AG09309 (cell line): ENCODE results near the gene RIGI.

Experiments
- DNase-seq: peaks from one replicate; pipeline ENCODE4 v3.0.0-alpha.2; 2010; ENCODE audit warnings: low read depth
- H3K4me3 ChIP-seq: 2 replicates; pipeline ENCODE4 v1.5.1; 2011; ENCODE audit warnings: mild to moderate bottlenecking, low read depth, low read length, moderate library complexity; ENCODE audit not compliant: control insufficient read depth
- TF ChIP-seq, protein P1 (sequence below): IDR thresholded peaks from 2 replicates; pipeline ENCODE4 v1.5.1; 2011; ENCODE audit warnings: mild to moderate bottlenecking, low read depth, low read length, inconsistent platforms; ENCODE audit not compliant: insufficient read depth, control insufficient read depth; ENCODE audit errors: missing control alignments

Gene RIGI

DNA sequence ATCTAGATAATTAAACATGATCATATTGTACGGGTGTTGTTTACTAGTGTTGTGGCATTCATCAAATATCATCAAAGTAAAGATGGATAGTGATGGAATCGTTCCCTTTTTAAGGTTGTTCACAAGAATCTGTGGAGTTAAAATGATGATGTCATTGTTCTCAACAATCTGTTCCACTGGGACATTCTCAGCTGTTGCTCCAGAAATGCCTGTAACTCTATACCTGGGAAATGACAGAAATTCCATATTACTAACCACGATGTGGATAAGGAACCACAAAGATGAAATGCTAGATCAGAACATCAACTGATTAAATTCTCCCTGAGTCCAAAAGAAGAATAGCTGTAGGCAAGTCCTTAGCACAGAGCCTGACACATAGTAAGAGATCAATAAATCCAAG lies 38.0 kb downstream of the RIGI start:
- TF ChIP-seq, protein P1, sequence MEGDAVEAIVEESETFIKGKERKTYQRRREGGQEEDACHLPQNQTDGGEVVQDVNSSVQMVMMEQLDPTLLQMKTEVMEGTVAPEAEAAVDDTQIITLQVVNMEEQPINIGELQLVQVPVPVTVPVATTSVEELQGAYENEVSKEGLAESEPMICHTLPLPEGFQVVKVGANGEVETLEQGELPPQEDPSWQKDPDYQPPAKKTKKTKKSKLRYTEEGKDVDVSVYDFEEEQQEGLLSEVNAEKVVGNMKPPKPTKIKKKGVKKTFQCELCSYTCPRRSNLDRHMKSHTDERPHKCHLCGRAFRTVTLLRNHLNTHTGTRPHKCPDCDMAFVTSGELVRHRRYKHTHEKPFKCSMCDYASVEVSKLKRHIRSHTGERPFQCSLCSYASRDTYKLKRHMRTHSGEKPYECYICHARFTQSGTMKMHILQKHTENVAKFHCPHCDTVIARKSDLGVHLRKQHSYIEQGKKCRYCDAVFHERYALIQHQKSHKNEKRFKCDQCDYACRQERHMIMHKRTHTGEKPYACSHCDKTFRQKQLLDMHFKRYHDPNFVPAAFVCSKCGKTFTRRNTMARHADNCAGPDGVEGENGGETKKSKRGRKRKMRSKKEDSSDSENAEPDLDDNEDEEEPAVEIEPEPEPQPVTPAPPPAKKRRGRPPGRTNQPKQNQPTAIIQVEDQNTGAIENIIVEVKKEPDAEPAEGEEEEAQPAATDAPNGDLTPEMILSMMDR = no peak
- DNase-seq = no peak
- H3K4me3 ChIP-seq = no peak overlapping the region

DNA sequence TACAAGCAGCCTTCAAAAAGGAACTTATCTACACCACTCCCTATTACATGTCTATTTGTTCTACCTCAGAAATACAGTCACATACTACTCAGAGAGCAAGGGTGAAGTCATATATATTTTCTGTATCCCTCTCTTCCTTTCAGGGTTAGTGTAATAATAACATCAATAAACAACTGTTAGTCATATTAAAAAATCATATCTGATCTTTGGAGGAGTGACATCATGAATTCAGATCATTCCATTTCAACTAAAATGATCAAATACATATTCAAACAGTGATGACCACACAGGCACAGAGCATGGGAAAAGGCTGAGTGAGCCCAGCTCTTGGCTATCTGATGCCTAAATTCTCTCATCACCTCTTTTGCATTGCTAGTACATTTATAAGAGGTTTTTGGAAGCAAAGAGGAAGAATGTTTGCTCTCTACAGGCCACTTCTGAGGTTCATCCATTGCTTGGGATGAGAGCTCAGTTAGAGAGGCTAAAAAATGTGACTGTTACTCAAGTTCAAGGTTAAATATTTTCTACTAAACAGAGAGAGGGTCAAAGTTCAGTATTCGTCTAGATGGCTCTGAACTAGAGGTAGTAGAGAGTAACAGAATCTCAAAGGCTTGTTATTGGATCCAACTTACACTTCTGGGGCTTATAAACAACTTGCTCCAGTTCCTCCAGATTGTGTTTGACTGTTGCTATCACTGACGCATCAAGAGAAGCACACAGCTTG lies 39.0 kb downstream of the RIGI start:
- H3K4me3 ChIP-seq = no peak overlapping the region
- DNase-seq = no peak
- TF ChIP-seq, protein P1 = no peak

DNA sequence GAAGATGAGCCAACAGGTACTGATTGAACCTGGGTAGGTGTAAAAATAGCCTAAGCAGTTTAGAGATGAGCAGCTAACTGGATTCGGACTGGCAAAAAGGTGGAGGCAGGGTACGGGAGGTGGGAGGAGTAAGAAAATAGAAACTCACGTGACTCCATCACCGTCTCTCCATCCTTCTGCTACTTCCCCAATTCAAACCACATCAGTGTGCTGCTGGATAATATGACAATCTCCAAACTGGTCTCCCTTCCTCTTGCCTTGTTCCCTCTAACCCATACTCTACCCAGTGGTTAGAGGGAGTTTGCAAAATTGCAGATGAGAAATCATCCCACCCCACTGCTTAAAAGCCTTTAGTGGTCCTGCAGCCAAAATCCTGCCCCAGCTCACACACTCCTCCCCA lies 42.7 kb downstream of the RIGI start:
- DNase-seq = no peak
- H3K4me3 ChIP-seq = no peak overlapping the region
- TF ChIP-seq, protein P1 = no peak
